WTC11 (cell line): ENCODE measurements around the gene MINDY1. TPM values are rescaled to one million over a fixed set of nuclear protein-coding genes. Genes with fewer than 3 reads are reported as not detected.

Experiments
- ATAC-seq: fragments of 200-7000 bp; cut with Tn5 transposase; 2 replicates; pipeline ENCODE4 v1.10.0; 2021; ENCODE audit warnings: mild to moderate bottlenecking, moderate library complexity
- CTCF ChIA-PET: fragments of 300-600 bp; sonication (Branson Sonifier 250); formaldehyde crosslinking; loops from one replicate; lab custom pipeline; 2021; ENCODE audit warnings: antibody characterized with exemption; lab: Charles Lee
- POLR2A ChIA-PET: fragments of 350-600 bp; sonication (Branson Sonifier 250); formaldehyde crosslinking; loops from one replicate; lab custom pipeline; 2021; ENCODE audit warnings: antibody characterized with exemption; lab: Charles Lee
- DNase-seq: peaks from one replicate; pipeline ENCODE4 v3.0.0; 2021; ENCODE audit warnings: low spot score
- H3K27ac Mint-ChIP-seq: 2 replicates; pipeline ENCODE4 v1.8.0; 2021; ENCODE audit warnings: mixed read lengths
- H3K27me3 Mint-ChIP-seq: 2 replicates; pipeline ENCODE4 v1.8.0; 2021; ENCODE audit warnings: low read depth, mild to moderate bottlenecking, moderate library complexity, mixed read lengths
- H3K36me3 Mint-ChIP-seq: 2 replicates; pipeline ENCODE4 v1.8.0; 2021; ENCODE audit warnings: mixed read lengths
- H3K4me1 Mint-ChIP-seq: 2 replicates; pipeline ENCODE4 v1.8.0; 2022; ENCODE audit warnings: mixed read lengths
- H3K4me3 Mint-ChIP-seq: 2 replicates; pipeline ENCODE4 v1.8.0; 2021; ENCODE audit warnings: mild to moderate bottlenecking, moderate library complexity, mixed read lengths
- H3K9me3 Mint-ChIP-seq: 2 replicates; pipeline ENCODE4 v1.8.0; 2021; ENCODE audit warnings: mixed read lengths
- AFF4 ChIP-seq: sonication (generic); formaldehyde crosslinking; IDR thresholded peaks from 2 replicates; pipeline ENCODE4 v1.8.1; 2023; ENCODE audit warnings: mild to moderate bottlenecking, missing genetic modification reagents, borderline replicate concordance
- ARID4B ChIP-seq: sonication (generic); formaldehyde crosslinking; IDR thresholded peaks from 2 replicates; pipeline ENCODE4 v1.8.0; 2023; ENCODE audit warnings: missing genetic modification reagents, mild to moderate bottlenecking, borderline replicate concordance
- FOXP1 ChIP-seq: sonication (generic); formaldehyde crosslinking; IDR thresholded peaks from 2 replicates; pipeline ENCODE4 v1.8.0; 2022; ENCODE audit warnings: missing genetic modification reagents, mild to moderate bottlenecking, moderate library complexity, borderline replicate concordance
- IRF1 ChIP-seq: sonication (generic); formaldehyde crosslinking; IDR thresholded peaks from 2 replicates; pipeline ENCODE4 v1.8.0; 2023; ENCODE audit warnings: missing genetic modification reagents
- IRF2 ChIP-seq: sonication (generic); formaldehyde crosslinking; IDR thresholded peaks from 2 replicates; pipeline ENCODE4 v1.8.0; 2022; ENCODE audit warnings: low read depth, missing genetic modification reagents, borderline replicate concordance
- NR2C2 ChIP-seq: sonication (generic); formaldehyde crosslinking; IDR thresholded peaks from 2 replicates; pipeline ENCODE4 v1.8.0; 2022; ENCODE audit warnings: mild to moderate bottlenecking, missing genetic modification reagents
- PRDM15 ChIP-seq: sonication (generic); formaldehyde crosslinking; IDR thresholded peaks from 2 replicates; pipeline ENCODE4 v1.8.0; 2022; ENCODE audit warnings: missing genetic modification reagents
- PREB ChIP-seq: sonication (generic); formaldehyde crosslinking; IDR thresholded peaks from 2 replicates; pipeline ENCODE4 v1.8.1; 2022; ENCODE audit warnings: mild to moderate bottlenecking, missing genetic modification reagents, moderate library complexity, borderline replicate concordance
- SP1 ChIP-seq: sonication (generic); formaldehyde crosslinking; conservative IDR thresholded peaks from 2 replicates; pipeline ENCODE4 v1.8.1; 2022; ENCODE audit warnings: missing genetic modification reagents
- TEAD1 ChIP-seq: sonication (generic); formaldehyde crosslinking; IDR thresholded peaks from 2 replicates; pipeline ENCODE4 v1.8.0; 2022; ENCODE audit warnings: mild to moderate bottlenecking, missing genetic modification reagents
- ZNF138 ChIP-seq: sonication (generic); formaldehyde crosslinking; conservative IDR thresholded peaks from 2 replicates; pipeline ENCODE4 v1.8.1; 2022; ENCODE audit warnings: mild to moderate bottlenecking, moderate library complexity, missing genetic modification reagents
- ZNF232 ChIP-seq: sonication (generic); formaldehyde crosslinking; IDR thresholded peaks from 2 replicates; pipeline ENCODE4 v1.8.0; 2022; ENCODE audit warnings: mild to moderate bottlenecking, missing genetic modification reagents
- total RNA-seq: library from RNA; stranded (reverse); gene quantifications from 3 replicates; pipeline ENCODE4 v1.2.3, GENCODE V29; 2021

The MINDY1 gene
- total RNA-seq, 1 experiment from 2014 or later, result 10.1 TPM

- peak overlapping the region; percentile 99; the same call in 1 of the 2 replicates for H3K27ac Mint-ChIP-seq
- H3K4me3 Mint-ChIP-seq, result peak overlapping the region; percentile 94
- POLR2A ChIA-PET, result interaction anchor here (0.5 to 2.6 kb wide), 8 partner anchors 9 to 1067 kb away, joined by 3 to 14 read pairs (median 4); partner anchors contain the start of genes ANXA9 and MCL1
- no peaks in the 10 kb centered on the region for H3K27me3 Mint-ChIP-seq
- TF ChIP-seq TEAD1 (CRISPR knock-in tag) (no peak), ZNF138 (CRISPR knock-in tag) (no peak), SP1 (CRISPR knock-in tag) (no peak), ZNF232 (CRISPR knock-in tag) (no peak), PRDM15 (CRISPR knock-in tag) (no peak), AFF4 (no peak), FOXP1 (no peak), NR2C2 (no peak), PREB (CRISPR knock-in tag) (no peak), IRF1 (CRISPR knock-in tag) (no peak), ARID4B (CRISPR knock-in tag) (no peak), IRF2 (CRISPR knock-in tag) (no peak)
- TF ChIP-seq, all 79 proteins: peak for 0
- CTCF ChIA-PET, result interaction anchor here (0.6 to 4.4 kb wide), 30 partner anchors 8 to 749 kb away, joined by 3 to 74 read pairs (median 4); partner anchors contain the start of genes ANXA9, C1orf56, GABPB2 and MCL1
- Mint-ChIP-seq H3K9me3 (no peaks in the 10 kb centered on the region), H3K4me1 (peaks cover 38% of the 10 kb centered on the region), H3K36me3 (no peaks in the 10 kb centered on the region)
- ATAC-seq, result no peak
- DNase-seq, result no peak
These were observed 878 bp downstream of the MINDY1 start for GRCh38 chr1:151005729-151006319.
